COLO829 (cell line): Measurements from ENCODE around the gene LEFTY1.
"Not testable (repeated sequence)": the region's sequence is repeated elsewhere in the genome, so short reads cannot be mapped to it uniquely, and the experiment has no call there.

Source experiments
- DNase-seq: peaks from one replicate; pipeline ENCODE4 v3.0.0; 2012; ENCODE audit warnings: low spot score

Gene LEFTY1

DNA sequence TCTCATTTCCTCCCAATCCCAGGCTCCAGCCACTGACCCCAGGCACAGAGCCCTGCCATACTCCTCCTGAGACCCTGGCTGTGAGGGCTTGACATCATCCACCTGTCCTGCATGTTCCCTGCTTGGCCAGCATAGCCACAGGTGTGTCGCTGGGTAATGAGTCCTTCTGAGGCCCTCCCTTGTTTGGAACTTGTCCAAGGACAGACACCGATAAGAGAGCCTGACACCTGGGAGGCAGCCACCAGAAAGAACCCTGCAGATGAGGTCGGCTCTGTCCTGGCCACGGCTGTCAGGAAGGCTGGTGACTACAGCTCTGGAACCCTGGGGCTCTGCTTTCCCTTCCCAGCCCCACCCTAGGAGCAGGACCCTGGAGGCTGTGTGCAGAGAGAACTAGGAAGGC, 41.3 kb downstream of the LEFTY1 start:
- no peak for DNase-seq

GRCh38 chr1:225846331-225847310, 42.3 kb downstream of the LEFTY1 start:
- no peak for DNase-seq

GRCh38 chr1:225845571-225846259, 43.2 kb downstream of the LEFTY1 start:
- peak; percentile 50 for DNase-seq

- DNase-seq: no peak
Measured at GRCh38 chr1:225845097-225845496, 43.8 kb downstream of the LEFTY1 start.

- no peak for DNase-seq
Measured at GRCh38 chr1:225844236-225845061, 44.5 kb downstream of the LEFTY1 start.

DNA sequence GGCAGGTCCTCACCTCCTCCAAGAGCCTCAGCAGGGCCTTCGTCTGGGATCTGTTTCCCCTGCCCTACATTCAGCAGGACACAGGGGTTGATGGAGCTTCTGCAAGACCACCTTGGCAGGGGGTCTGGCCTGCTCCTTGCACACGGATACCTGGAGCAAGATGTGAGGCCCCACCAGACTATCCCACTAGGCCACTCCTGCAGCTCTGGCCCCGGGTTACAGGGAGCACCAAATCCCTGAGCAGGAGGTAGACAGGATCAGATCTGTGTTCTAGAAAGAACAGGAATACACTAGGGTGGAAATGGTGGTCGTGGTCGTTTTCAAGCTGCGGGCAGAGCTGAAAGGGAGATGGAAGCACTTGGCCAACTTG, 45.5 kb downstream of the LEFTY1 start:
- DNase-seq: no peak

- DNase-seq: no peak
Measured at GRCh38 chr1:225842788-225843425, 46.0 kb downstream of the LEFTY1 start.

DNA sequence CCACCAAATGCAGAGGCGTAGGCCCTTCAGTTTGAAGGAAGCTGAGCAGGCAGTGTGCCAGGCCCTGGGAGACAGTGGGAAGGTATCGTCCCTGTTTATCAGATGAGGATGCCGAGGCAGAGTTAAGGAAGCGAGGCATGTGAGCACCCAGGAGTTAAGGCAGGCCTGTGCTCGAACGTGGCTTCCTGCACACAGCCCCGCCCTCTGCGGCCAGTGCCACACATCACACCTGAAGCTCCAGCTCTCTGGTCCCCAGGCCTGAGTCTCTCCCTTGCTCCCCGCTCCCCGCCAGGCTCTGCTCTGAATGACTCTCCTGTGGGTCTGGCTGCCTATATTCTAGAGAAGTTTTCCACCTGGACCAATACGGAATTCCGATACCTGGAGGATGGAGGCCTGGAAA, 46.9 kb downstream of the LEFTY1 start:
- no peak for DNase-seq

- no peak for DNase-seq
Measured at GRCh38 chr1:225840713-225841112, 48.2 kb downstream of the LEFTY1 start.

DNA sequence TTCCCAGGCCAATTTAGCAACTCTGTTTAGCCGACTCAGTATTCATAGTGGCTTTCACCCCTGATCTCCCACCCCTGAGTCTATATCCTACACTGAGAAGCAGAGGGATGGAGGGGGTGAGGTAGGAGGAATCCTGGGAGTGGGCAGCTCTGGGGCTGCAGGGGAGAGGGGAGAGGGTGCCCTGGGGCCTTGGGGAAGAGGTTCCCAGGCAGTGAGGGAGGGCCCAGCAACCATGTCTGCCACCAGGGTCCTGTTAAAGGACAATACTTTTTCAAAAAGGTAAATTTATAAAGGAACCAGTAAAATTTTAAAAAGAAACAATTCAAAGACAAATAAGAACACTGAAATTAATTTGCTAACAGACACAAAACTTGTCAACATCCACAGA, 48.7 kb downstream of the LEFTY1 start:
- no peak for DNase-seq

- no peak for DNase-seq
Measured at GRCh38 chr1:225838793-225839192, 50.2 kb downstream of the LEFTY1 start.

- not testable (repeated sequence) for DNase-seq
Measured at GRCh38 chr1:225836296-225836695, 52.6 kb downstream of the LEFTY1 start.
